Stimulated activated CD8-positive, alpha-beta memory T cell treated with anti-CD3 and anti-CD28 coated beads, Interleukin-12 subunit alpha, Interleukin-12 subunit beta, amount 100 ng/mL, for 1 hour (primary cell): ENCODE results near the gene LYST.

ENCODE experiments used
- DNase-seq: peaks from one replicate; pipeline ENCODE4 v3.0.0-alpha.2; 2020; ENCODE audit warnings: low read depth

The LYST gene

GRCh38 chr1:235721982-235722381 lies 144.7 kb downstream of the LYST start:
- DNase-seq, result no peak

- no peak for DNase-seq
These were observed 146.2 kb downstream of the LYST start for GRCh38 chr1:235720544-235720943.

- no peak for DNase-seq
These were observed 152.4 kb downstream of the LYST start for GRCh38 chr1:235714205-235714897.

GRCh38 chr1:235712812-235713211 lies 153.9 kb downstream of the LYST start:
- DNase-seq, result no peak

- DNase-seq, result no peak
These were observed 156.0 kb downstream of the LYST start for GRCh38 chr1:235710687-235711086.

- DNase-seq, result no peak
These were observed 157.7 kb downstream of the LYST start for GRCh38 chr1:235709018-235709417.

GRCh38 chr1:235708390-235708962 lies 158.2 kb downstream of the LYST start:
- DNase-seq, result no peak

GRCh38 chr1:235703506-235703905 lies 163.2 kb downstream of the LYST start:
- no peak for DNase-seq

GRCh38 chr1:235702412-235702811 lies 164.3 kb downstream of the LYST start:
- no peak for DNase-seq

- no peak for DNase-seq
These were observed 169.2 kb downstream of the LYST start for GRCh38 chr1:235697508-235697907.

GRCh38 chr1:235689356-235689755 lies 177.3 kb downstream of the LYST start:
- DNase-seq, result no peak

GRCh38 chr1:235688096-235688495 lies 178.6 kb downstream of the LYST start:
- DNase-seq, result no peak

- no peak for DNase-seq
These were observed 183.1 kb downstream of the LYST start for GRCh38 chr1:235683653-235684052.

GRCh38 chr1:235682216-235682615 lies 184.5 kb downstream of the LYST start:
- DNase-seq, result no peak

- DNase-seq, result no peak
These were observed 187.1 kb downstream of the LYST start for GRCh38 chr1:235679644-235680043.

GRCh38 chr1:235679005-235679404 lies 187.7 kb downstream of the LYST start:
- DNase-seq, result no peak

GRCh38 chr1:235675152-235675890 lies 191.4 kb downstream of the LYST start:
- no peak for DNase-seq

GRCh38 chr1:235673981-235674380 lies 192.7 kb downstream of the LYST start:
- no peak for DNase-seq

- DNase-seq, result no peak
These were observed 194.7 kb downstream of the LYST start for GRCh38 chr1:235671992-235672391.

GRCh38 chr1:235670157-235670776 lies 196.4 kb downstream of the LYST start:
- no peak for DNase-seq

- DNase-seq, result no peak
These were observed 197.4 kb downstream of the LYST start for GRCh38 chr1:235669277-235669676.

- no peak for DNase-seq
These were observed 203.1 kb downstream of the LYST start for GRCh38 chr1:235663628-235664027.

GRCh38 chr1:235661568-235661967 lies 205.1 kb downstream of the LYST start:
- no peak for DNase-seq
